HL-60 (cell line): Measurements from ENCODE around the gene FRZB.

Experiments
- DNase-seq, 2 experiments: peaks; one replicate each; pipeline ENCODE4 v3.0.0-alpha.2; 2010 to 2020; ENCODE audit warnings: low read depth in 1 of 2, low spot score in 1 of 2
- H3K27ac ChIP-seq: fragments of 250-450 bp; sonication (Bioruptor Pico); replicated peaks from 2 replicates; pipeline ENCODE4 v1.5.1; 2020; ENCODE audit warnings: mild to moderate bottlenecking, moderate library complexity
- H3K27me3 ChIP-seq: fragments of 250-450 bp; sonication (Bioruptor Pico); 2 replicates; pipeline ENCODE4 v1.5.1; 2021; ENCODE audit warnings: mild to moderate bottlenecking, moderate library complexity; ENCODE audit not compliant: insufficient read depth, poor library complexity, severe bottlenecking
- H3K4me3 ChIP-seq: replicated peaks from 2 replicates; pipeline ENCODE4 v1.5.1; 2011; ENCODE audit warnings: mild to moderate bottlenecking, control low read depth, low read length; ENCODE audit not compliant: insufficient read depth
- GABPA ChIP-seq: IDR thresholded peaks from 2 replicates; pipeline ENCODE4 v1.6.1; 2012; ENCODE audit warnings: low read depth
- POLR2AphosphoS5 ChIP-seq: IDR thresholded peaks from 2 replicates; pipeline ENCODE4 v1.6.1; 2012; ENCODE audit warnings: low read depth
- SPI1 ChIP-seq: IDR thresholded peaks from 2 replicates; pipeline ENCODE4 v1.6.1; 2012; ENCODE audit warnings: low read depth, mild to moderate bottlenecking, borderline replicate concordance
- TF ChIP-seq, protein P1 (sequence below): IDR thresholded peaks from 2 replicates; pipeline ENCODE4 v1.6.1; 2012; ENCODE audit warnings: low read depth; ENCODE audit not compliant: insufficient replicate concordance
- TF ChIP-seq, protein P2 (sequence below): IDR thresholded peaks from one replicate; pipeline ENCODE4 v1.5.1; 2011; ENCODE audit warnings: low read length, control low read depth, inconsistent platforms; ENCODE audit not compliant: insufficient read depth

The FRZB gene

GRCh38 chr2:182862091-182862490 lies 4.3 kb downstream of the FRZB start:
- no peak for DNase-seq
- H3K27ac ChIP-seq, result no peak overlapping the region
- no peak overlapping the region for H3K4me3 ChIP-seq
- peaks cover 18% of the 10 kb centered on the region for H3K27me3 ChIP-seq
- TF ChIP-seq, protein P1, sequence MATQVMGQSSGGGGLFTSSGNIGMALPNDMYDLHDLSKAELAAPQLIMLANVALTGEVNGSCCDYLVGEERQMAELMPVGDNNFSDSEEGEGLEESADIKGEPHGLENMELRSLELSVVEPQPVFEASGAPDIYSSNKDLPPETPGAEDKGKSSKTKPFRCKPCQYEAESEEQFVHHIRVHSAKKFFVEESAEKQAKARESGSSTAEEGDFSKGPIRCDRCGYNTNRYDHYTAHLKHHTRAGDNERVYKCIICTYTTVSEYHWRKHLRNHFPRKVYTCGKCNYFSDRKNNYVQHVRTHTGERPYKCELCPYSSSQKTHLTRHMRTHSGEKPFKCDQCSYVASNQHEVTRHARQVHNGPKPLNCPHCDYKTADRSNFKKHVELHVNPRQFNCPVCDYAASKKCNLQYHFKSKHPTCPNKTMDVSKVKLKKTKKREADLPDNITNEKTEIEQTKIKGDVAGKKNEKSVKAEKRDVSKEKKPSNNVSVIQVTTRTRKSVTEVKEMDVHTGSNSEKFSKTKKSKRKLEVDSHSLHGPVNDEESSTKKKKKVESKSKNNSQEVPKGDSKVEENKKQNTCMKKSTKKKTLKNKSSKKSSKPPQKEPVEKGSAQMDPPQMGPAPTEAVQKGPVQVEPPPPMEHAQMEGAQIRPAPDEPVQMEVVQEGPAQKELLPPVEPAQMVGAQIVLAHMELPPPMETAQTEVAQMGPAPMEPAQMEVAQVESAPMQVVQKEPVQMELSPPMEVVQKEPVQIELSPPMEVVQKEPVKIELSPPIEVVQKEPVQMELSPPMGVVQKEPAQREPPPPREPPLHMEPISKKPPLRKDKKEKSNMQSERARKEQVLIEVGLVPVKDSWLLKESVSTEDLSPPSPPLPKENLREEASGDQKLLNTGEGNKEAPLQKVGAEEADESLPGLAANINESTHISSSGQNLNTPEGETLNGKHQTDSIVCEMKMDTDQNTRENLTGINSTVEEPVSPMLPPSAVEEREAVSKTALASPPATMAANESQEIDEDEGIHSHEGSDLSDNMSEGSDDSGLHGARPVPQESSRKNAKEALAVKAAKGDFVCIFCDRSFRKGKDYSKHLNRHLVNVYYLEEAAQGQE, result no peak
- no peak for TF ChIP-seq POLR2AphosphoS5
- TF ChIP-seq GABPA, result no peak
- TF ChIP-seq, protein P2, sequence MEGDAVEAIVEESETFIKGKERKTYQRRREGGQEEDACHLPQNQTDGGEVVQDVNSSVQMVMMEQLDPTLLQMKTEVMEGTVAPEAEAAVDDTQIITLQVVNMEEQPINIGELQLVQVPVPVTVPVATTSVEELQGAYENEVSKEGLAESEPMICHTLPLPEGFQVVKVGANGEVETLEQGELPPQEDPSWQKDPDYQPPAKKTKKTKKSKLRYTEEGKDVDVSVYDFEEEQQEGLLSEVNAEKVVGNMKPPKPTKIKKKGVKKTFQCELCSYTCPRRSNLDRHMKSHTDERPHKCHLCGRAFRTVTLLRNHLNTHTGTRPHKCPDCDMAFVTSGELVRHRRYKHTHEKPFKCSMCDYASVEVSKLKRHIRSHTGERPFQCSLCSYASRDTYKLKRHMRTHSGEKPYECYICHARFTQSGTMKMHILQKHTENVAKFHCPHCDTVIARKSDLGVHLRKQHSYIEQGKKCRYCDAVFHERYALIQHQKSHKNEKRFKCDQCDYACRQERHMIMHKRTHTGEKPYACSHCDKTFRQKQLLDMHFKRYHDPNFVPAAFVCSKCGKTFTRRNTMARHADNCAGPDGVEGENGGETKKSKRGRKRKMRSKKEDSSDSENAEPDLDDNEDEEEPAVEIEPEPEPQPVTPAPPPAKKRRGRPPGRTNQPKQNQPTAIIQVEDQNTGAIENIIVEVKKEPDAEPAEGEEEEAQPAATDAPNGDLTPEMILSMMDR, result no peak
- TF ChIP-seq SPI1, result no peak

- Histone ChIP-seq H3K4me3 (no peak overlapping the region), H3K27ac (no peak overlapping the region), H3K27me3 (peaks cover 8% of the 10 kb centered on the region)
- DNase-seq, result no peak
- TF ChIP-seq GABPA (no peak), SPI1 (no peak)
- TF ChIP-seq, protein P2, result no peak
- TF ChIP-seq, protein P1, result no peak
Observed at GRCh38 chr2:182860858-182861257, 5.6 kb downstream of the FRZB start.

- no peak for DNase-seq
- Histone ChIP-seq H3K27me3 (no peaks in the 10 kb centered on the region), H3K27ac (no peak overlapping the region), H3K4me3 (no peak overlapping the region)
- TF ChIP-seq, protein P2, result no peak
- TF ChIP-seq, protein P1, result no peak
- TF ChIP-seq POLR2AphosphoS5, result no peak
- no peak for TF ChIP-seq SPI1
Observed at GRCh38 chr2:182858671-182859070, 7.8 kb downstream of the FRZB start.
